Neural progenitor cell (in vitro differentiated cells): ENCODE data around the gene ADAMTSL1.

Experiments
- EZH2 ChIP-seq: fragments of 200-600 bp; sonication (generic); IDR thresholded peaks from 2 replicates; pipeline ENCODE4 v1.6.1; 2017; ENCODE audit warnings: antibody characterized with exemption, mild to moderate bottlenecking, moderate library complexity
- EZH2phosphoT487 ChIP-seq: fragments of 200-600 bp; sonication (generic); IDR thresholded peaks from 2 replicates; pipeline ENCODE4 v1.6.1; 2017; ENCODE audit warnings: antibody characterized with exemption

DNA sequence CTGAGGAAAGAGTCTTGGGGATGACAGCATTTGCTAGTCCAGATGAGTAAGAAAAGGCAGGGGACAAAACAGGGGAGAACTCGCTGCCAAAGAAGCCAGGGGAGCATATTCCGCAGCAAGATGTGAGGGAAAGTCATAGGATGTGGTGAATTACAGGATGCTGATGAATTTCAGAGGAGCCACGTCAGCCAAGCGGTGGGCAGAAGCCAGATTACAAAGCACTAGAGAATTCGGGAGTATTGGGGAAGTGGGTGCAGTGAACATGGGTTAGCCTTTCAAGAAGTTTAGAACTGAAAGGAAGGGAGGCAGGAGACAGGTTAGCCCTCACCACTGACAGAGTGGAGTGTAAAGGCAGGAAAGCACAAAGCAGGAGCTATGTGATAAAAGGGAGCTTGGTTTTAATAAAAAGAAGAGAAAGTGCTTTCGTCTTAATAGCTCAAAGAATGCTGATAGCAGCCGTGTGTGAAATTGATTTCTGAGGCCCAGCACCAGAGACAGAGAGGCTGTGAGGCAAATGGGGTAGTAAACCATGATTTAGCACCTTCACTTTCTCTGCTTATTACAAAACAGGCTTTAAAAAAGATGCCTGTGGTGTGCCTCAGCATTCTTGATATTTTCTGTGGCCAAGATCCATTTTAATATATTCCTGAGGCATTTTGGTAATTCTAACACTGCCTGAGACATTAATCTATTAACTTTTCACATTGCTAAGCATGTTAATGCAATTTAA is 16.9 kb downstream of the ADAMTSL1 start:
- TF ChIP-seq EZH2 (no peak), EZH2phosphoT487 (no peak)
